Liver (tissue), 2 donors: Measurements from ENCODE around the gene CDK5RAP2.

Source experiments
- CTCF ChIP-seq: fragments of 150-350 bp; IDR thresholded peaks from 2 replicates; pipeline ENCODE4 v1.5.1; 2017; ENCODE audit warnings: improper control_type of control experiment, low read depth, low read length; ENCODE audit not compliant: missing input control
- FOXA2 ChIP-seq: IDR thresholded peaks from 2 replicates; pipeline ENCODE4 v1.6.1; 2016; ENCODE audit warnings: antibody characterized with exemption
- MAX ChIP-seq: IDR thresholded peaks from 2 replicates; pipeline ENCODE4 v1.6.1; 2016; ENCODE audit warnings: antibody characterized with exemption
- donor health status: healthy.

GRCh38 chr9:120580051-120580896 lies at the start of gene CDK5RAP2:
- TF ChIP-seq CTCF (no peak), MAX (peak; percentile 83), FOXA2 (peak; percentile 12)
